Esophagus squamous epithelium (tissue), 4 donors: ENCODE results near the gene ABCG4.

Source experiments
- POLR2A ChIP-seq, 4 donors: fragments of 450-650 bp; IDR thresholded peaks; one replicate each; pipeline ENCODE4 v1.6.1; 2017; ENCODE audit warnings: antibody characterized with exemption in 4 of 4, mild to moderate bottlenecking in 4 of 4, moderate library complexity in 3 of 4
- TF ChIP-seq, protein P1 (sequence below), 6 experiments: fragments of 450-650 bp in 4 of 6; fragments of 200-600 bp in 2 of 6; sonication (generic) in 2 of 6; IDR thresholded peaks; one replicate each; pipeline ENCODE4 v1.5.1; 2016 to 2019; ENCODE audit warnings: antibody characterized with exemption in 6 of 6, mild to moderate bottlenecking in 4 of 6, moderate library complexity in 4 of 6

DNA sequence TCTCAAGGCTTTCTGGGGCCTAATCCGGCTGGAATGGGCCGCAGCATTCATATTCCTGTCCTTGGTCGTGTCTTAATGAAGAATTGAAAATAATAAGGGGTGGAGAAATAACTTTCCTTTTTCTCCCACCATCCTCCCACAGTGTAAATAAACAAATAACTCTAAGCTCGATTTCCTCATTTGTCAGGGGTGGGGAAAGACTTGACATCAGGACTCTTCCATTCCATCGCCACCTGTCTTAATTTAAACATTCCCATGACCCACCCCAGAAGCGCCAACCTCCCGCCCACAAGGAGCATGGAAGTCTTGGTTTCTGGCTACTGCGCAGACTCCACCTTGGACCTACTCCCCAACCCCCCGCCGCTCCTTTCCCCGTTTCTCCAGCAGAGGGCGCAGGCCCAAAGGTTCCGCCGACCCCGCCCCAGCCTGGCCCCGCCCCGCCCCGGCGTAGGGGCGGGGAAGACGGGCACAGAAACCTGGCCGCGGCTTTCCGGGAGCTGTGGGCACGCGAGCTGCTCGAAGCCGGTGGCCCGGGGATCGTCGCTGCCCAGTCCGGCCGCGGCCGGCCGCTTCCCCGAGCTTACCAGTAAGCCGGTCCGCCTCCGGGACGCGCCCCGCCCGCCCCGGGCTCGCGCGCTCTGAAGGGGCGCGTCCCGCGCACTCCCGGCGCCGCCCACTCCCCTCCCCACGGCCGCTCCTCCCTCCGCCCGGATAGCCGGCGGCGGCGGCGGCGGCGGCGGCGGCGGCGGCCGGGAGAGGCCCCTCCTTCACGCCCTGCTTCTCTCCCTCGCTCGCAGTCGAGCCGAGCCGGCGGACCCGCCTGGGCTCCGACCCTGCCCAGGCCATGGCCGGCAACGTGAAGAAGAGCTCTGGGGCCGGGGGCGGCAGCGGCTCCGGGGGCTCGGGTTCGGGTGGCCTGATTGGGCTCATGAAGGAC, 57.0 kb downstream of the ABCG4 start, which contains the start of gene CBL:
- TF ChIP-seq, protein P1, sequence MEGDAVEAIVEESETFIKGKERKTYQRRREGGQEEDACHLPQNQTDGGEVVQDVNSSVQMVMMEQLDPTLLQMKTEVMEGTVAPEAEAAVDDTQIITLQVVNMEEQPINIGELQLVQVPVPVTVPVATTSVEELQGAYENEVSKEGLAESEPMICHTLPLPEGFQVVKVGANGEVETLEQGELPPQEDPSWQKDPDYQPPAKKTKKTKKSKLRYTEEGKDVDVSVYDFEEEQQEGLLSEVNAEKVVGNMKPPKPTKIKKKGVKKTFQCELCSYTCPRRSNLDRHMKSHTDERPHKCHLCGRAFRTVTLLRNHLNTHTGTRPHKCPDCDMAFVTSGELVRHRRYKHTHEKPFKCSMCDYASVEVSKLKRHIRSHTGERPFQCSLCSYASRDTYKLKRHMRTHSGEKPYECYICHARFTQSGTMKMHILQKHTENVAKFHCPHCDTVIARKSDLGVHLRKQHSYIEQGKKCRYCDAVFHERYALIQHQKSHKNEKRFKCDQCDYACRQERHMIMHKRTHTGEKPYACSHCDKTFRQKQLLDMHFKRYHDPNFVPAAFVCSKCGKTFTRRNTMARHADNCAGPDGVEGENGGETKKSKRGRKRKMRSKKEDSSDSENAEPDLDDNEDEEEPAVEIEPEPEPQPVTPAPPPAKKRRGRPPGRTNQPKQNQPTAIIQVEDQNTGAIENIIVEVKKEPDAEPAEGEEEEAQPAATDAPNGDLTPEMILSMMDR (IDR thresholded peaks at IDR 0.05), result peak; percentile 91 to 98 (median 93)
- TF ChIP-seq POLR2A (IDR thresholded peaks at IDR 0.05), result peak in 1 of 4 donors; percentile 79
